Stomach (tissue), 4 donors: ENCODE results near the gene KDM6A.

Experiments used
- POLR2A ChIP-seq, 4 donors: fragments of 450-650 bp; IDR thresholded peaks; one replicate each; pipeline ENCODE4 v1.6.1; 2016; ENCODE audit warnings: antibody characterized with exemption in 4 of 4, control low read depth in 2 of 4, mild to moderate bottlenecking in 1 of 4, moderate library complexity in 1 of 4
- POLR2AphosphoS5 ChIP-seq, 3 donors: sonication (generic); formaldehyde crosslinking; IDR thresholded peaks; one replicate each; pipeline ENCODE4 v1.6.1; 2016; ENCODE audit warnings: antibody characterized with exemption in 3 of 3
- TF ChIP-seq, protein P1 (sequence below), 7 experiments: fragments of 450-650 bp in 4 of 7; fragments of 200-600 bp in 3 of 7; sonication (generic) in 3 of 7; IDR thresholded peaks; one replicate each; pipeline ENCODE4 v1.5.1; 2016 to 2019; ENCODE audit warnings: antibody characterized with exemption in 7 of 7, control low read depth in 2 of 7, mild to moderate bottlenecking in 1 of 7

DNA sequence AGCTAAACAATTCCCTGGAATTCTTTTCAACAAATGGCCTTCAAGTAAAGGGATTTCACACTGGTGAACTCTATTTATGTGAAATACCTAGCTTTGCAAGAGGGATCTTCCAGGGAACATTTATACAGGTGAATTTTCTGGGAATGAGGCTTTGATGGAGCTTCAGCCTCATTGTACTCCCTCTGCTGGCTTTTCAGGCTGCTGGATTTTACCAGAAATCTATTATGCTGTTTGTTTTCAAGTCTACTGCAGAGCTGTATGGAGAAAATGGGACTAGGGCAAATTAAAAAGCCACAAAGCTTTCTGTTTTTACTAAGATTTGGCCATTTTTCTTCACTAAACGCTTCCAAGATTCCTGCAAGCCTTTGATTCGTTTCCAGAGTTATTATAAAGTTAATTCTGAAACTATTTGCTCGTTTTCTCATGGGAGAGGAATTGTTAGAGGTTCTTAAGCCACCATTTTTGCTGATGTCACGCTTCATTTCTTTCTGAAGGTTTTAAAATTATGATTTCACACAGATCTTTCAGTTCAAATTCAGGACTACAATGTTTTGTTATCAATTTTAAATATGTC lies 31.6 kb downstream of the KDM6A start:
- TF ChIP-seq, protein P1, sequence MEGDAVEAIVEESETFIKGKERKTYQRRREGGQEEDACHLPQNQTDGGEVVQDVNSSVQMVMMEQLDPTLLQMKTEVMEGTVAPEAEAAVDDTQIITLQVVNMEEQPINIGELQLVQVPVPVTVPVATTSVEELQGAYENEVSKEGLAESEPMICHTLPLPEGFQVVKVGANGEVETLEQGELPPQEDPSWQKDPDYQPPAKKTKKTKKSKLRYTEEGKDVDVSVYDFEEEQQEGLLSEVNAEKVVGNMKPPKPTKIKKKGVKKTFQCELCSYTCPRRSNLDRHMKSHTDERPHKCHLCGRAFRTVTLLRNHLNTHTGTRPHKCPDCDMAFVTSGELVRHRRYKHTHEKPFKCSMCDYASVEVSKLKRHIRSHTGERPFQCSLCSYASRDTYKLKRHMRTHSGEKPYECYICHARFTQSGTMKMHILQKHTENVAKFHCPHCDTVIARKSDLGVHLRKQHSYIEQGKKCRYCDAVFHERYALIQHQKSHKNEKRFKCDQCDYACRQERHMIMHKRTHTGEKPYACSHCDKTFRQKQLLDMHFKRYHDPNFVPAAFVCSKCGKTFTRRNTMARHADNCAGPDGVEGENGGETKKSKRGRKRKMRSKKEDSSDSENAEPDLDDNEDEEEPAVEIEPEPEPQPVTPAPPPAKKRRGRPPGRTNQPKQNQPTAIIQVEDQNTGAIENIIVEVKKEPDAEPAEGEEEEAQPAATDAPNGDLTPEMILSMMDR (IDR thresholded peaks at IDR 0.05), result no peak
- TF ChIP-seq POLR2A (IDR thresholded peaks at IDR 0.05), result no peak
- TF ChIP-seq POLR2AphosphoS5 (IDR thresholded peaks at IDR 0.05), result no peak
